ENCODE measurements around the gene CBARP. TPM values are rescaled to one million over a fixed set of nuclear protein-coding genes. Genes with fewer than 3 reads are reported as not detected.
A peak's percentile ranks its signal among the peaks of the same experiment; 100 is the strongest.

Gene CBARP
- total and polyA plus RNA-seq, 2 of the 4 experiments (the other 2 are of a cell fraction): 0.18 to 3.9 TPM

DNA sequence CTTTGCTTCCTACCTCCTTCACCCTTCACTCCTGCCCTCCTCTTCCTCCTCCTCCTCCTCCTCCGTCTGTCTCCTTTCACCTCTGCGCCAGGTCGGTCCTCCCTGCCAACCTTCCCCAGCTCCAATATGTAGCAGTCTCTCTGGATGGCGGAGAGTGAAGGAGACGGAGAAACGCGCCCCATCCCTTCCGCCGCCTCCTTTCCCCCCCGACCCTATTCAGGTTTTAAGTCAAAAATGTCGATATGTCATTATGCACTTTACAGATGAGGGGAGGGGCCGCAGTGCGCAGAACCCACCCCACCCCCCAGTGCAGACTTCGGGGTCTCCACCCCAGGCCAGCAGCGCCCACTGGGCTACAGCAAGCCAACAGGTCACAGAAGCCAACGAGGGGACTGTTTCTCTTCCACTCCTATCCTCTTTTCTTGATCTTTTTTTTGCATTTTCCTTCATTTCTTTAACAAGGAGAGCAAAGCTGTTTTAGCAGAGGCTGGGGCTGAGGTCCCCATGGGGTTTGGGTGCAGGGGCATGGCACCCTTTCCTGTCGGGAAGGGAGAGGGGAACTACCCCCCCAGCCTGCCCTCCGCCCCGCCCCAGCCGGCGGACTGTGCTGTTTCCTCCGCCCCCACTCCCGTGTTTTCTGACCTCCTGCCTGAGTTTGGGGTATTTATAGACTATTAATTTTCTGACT lies 19.8 kb upstream of the CBARP start:
- peaks cover 0 to 62% of the 10 kb centered on the region in 2 experiments; a peak in 2 of 4 replicates for H3K79me1 ChIP-seq (ENCODE audit: low read depth in 1 of 2, low read length in 2 of 2)
- TF ChIP-seq, protein P1, sequence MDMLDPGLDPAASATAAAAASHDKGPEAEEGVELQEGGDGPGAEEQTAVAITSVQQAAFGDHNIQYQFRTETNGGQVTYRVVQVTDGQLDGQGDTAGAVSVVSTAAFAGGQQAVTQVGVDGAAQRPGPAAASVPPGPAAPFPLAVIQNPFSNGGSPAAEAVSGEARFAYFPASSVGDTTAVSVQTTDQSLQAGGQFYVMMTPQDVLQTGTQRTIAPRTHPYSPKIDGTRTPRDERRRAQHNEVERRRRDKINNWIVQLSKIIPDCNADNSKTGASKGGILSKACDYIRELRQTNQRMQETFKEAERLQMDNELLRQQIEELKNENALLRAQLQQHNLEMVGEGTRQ (IDR thresholded peaks at IDR 0.05; ENCODE audit: low read depth, low read length): no peak
- TF ChIP-seq SMC3 (IDR thresholded peaks at IDR 0.05; ENCODE audit: low read depth, low read length) (no peak), NFE2L2 (IDR thresholded peaks at IDR 0.05; ENCODE audit: low read depth, low read length) (no peak), MAFK (IDR thresholded peaks at IDR 0.05; ENCODE audit: low read depth, low read length) (no peak), CEBPB (IDR thresholded peaks at IDR 0.05; ENCODE audit: low read depth, low read length) (no peak), RFX5 (IDR thresholded peaks at IDR 0.05; ENCODE audit: low read depth, low read length) (no peak), MAZ (IDR thresholded peaks at IDR 0.05; ENCODE audit: borderline replicate concordance, low read depth, low read length) (no peak), RCOR1 (IDR thresholded peaks at IDR 0.05; ENCODE audit: insufficient replicate concordance, low read length) (no peak), MXI1 (IDR thresholded peaks at IDR 0.05; ENCODE audit: borderline replicate concordance, low read depth, low read length) (no peak), POLR2A (IDR thresholded peaks at IDR 0.05; ENCODE audit: low read depth, low read length) (no peak), FOS (IDR thresholded peaks at IDR 0.05; ENCODE audit: low read depth, low read length) (no peak), RAD21 (IDR thresholded peaks at IDR 0.05; ENCODE audit: low read length) (no peak), CHD1 (IDR thresholded peaks at IDR 0.05; ENCODE audit: low read depth, low read length) (no peak)
- TF ChIP-seq, protein P2, sequence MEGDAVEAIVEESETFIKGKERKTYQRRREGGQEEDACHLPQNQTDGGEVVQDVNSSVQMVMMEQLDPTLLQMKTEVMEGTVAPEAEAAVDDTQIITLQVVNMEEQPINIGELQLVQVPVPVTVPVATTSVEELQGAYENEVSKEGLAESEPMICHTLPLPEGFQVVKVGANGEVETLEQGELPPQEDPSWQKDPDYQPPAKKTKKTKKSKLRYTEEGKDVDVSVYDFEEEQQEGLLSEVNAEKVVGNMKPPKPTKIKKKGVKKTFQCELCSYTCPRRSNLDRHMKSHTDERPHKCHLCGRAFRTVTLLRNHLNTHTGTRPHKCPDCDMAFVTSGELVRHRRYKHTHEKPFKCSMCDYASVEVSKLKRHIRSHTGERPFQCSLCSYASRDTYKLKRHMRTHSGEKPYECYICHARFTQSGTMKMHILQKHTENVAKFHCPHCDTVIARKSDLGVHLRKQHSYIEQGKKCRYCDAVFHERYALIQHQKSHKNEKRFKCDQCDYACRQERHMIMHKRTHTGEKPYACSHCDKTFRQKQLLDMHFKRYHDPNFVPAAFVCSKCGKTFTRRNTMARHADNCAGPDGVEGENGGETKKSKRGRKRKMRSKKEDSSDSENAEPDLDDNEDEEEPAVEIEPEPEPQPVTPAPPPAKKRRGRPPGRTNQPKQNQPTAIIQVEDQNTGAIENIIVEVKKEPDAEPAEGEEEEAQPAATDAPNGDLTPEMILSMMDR (conservative IDR thresholded peaks at IDR 0.05; ENCODE audit: low read depth, low read length): no peak
- TF ChIP-seq, protein P3, sequence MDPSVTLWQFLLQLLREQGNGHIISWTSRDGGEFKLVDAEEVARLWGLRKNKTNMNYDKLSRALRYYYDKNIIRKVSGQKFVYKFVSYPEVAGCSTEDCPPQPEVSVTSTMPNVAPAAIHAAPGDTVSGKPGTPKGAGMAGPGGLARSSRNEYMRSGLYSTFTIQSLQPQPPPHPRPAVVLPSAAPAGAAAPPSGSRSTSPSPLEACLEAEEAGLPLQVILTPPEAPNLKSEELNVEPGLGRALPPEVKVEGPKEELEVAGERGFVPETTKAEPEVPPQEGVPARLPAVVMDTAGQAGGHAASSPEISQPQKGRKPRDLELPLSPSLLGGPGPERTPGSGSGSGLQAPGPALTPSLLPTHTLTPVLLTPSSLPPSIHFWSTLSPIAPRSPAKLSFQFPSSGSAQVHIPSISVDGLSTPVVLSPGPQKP (IDR thresholded peaks at IDR 0.05; ENCODE audit: borderline replicate concordance, low read depth, low read length): no peak

More for the DNA sequence above, 19.8 kb upstream of the CBARP start:
- Histone ChIP-seq H3K4me1 (ENCODE audit: control insufficient read depth, insufficient read depth, low read length) (peaks cover 52% of the 10 kb centered on the region), H3K56ac (ENCODE audit: extremely low read depth, insufficient read depth, low read length) (no peak overlapping the region), H2BK120ac (ENCODE audit: low read depth, low read length) (no peak overlapping the region; the same call in 1 of the 2 replicates), H3K9me1 (ENCODE audit: insufficient read depth, low read length) (peaks cover 3% of the 10 kb centered on the region; the same call in 1 of the 2 replicates), H3K4me3 (ENCODE audit: insufficient read depth, low read depth, low read length) (no peak overlapping the region), H3K36me3 (ENCODE audit: control insufficient read depth, insufficient read depth, low read length) (peaks cover 52% of the 10 kb centered on the region), H3K9me3 (ENCODE audit: control insufficient read depth, insufficient read depth, low read length) (no peaks in the 10 kb centered on the region), H2AK9ac (replicated peaks; ENCODE audit: low read depth, low read length, poor library complexity) (peak overlapping the region; percentile 31), H3K4ac (ENCODE audit: low read depth, low read length) (no peak overlapping the region; the same call in 1 of the 2 replicates), H2BK15ac (ENCODE audit: low read depth, low read length) (no peak overlapping the region), H2BK5ac (ENCODE audit: low read depth, low read length, poor library complexity, severe bottlenecking) (peak overlapping the region; percentile 45), H3K4me2 (ENCODE audit: low read depth, low read length) (no peak overlapping the region), H3K27me3 (ENCODE audit: control insufficient read depth, insufficient read depth, low read length) (no peaks in the 10 kb centered on the region), H2BK20ac (ENCODE audit: low read depth, low read length) (no peak overlapping the region; the same call in 1 of the 2 replicates), H3K27ac (ENCODE audit: insufficient read depth, low read length) (peak overlapping the region; percentile 74), H3K18ac (ENCODE audit: low read depth, low read length) (no peak overlapping the region), H4K20me1 (ENCODE audit: insufficient read depth, low read length) (peaks cover 75% of the 10 kb centered on the region), H4K91ac (ENCODE audit: insufficient read depth, low read depth, low read length) (no peak overlapping the region), H4K5ac (ENCODE audit: low read depth, low read length) (no peak overlapping the region), H2AK5ac (ENCODE audit: low read depth, low read length) (no peak overlapping the region; the same call in 1 of the 2 replicates), H4K8ac (ENCODE audit: low read depth in 2 of 2, low read length in 2 of 2) (0 out of 4 replicates have a peak overlapping the region, but pooled peaks of 1 of the 2 experiments have one; percentile 56), H3K14ac (replicated peaks; ENCODE audit: low read depth, low read length) (no peak overlapping the region), H2AFZ (replicated peaks; ENCODE audit: low read length, poor library complexity) (no peak overlapping the region), H3K23ac (ENCODE audit: low read depth, low read length) (peak overlapping the region; percentile 74), H3K9ac (ENCODE audit: low read depth, low read length) (no peak overlapping the region)
- CTCF ChIA-PET: no interaction called here
- no peak for ATAC-seq (ENCODE audit: low read depth)
- DNase-seq: no peak
- dilution Hi-C loops (cut with HindIII; ENCODE audit: low sequenced_read_pairs, unreplicated experiment): no loop called here
- in situ Hi-C loops (cut with MboI; ENCODE audit: low sequenced_read_pairs): no loop called here
- POLR2A ChIA-PET (ENCODE audit: unreplicated experiment): no interaction called here
- no TSS peak for BruUV-seq (replicated peaks)
- intact Hi-C loops (cut with micrococcal nuclease): no loop called here
- WGBS, 2 experiments (ENCODE audit: extremely low coverage in 2 of 2, insufficient read length in 1 of 2): 91% methylated on average over 6 of the region's 23 CpGs; no CpG with 5 or more reads in 1 of the 2 experiments
